Stimulated activated CD8-positive, alpha-beta memory T cell treated with anti-CD3 and anti-CD28 coated beads, Interleukin-4, amount 100 ng/mL, for 1 hour (primary cell): ENCODE measurements around the gene SHISA4.

Experiments
- DNase-seq, 2 donors: peaks; one replicate each; pipeline ENCODE4 v3.0.0-alpha.2; 2020; ENCODE audit warnings: low read depth in 2 of 2, low spot score in 1 of 2

Gene SHISA4

GRCh38 chr1:201880928-201881571 is 7.6 kb upstream of the SHISA4 start:
- DNase-seq = no peak

- no peak for DNase-seq
Observed at GRCh38 chr1:201881617-201882016, 7.1 kb upstream of the SHISA4 start.

GRCh38 chr1:201882665-201883132 is 6.0 kb upstream of the SHISA4 start:
- no peak for DNase-seq

GRCh38 chr1:201883266-201883665 is 5.4 kb upstream of the SHISA4 start:
- DNase-seq = no peak

- no peak for DNase-seq
Observed at GRCh38 chr1:201883786-201884185, 4.9 kb upstream of the SHISA4 start.

- no peak for DNase-seq
Observed at GRCh38 chr1:201884425-201884824, 4.3 kb upstream of the SHISA4 start.

GRCh38 chr1:201885531-201886075 is 3.1 kb upstream of the SHISA4 start:
- no peak for DNase-seq

GRCh38 chr1:201886103-201886885 is 2.4 kb upstream of the SHISA4 start:
- DNase-seq = no peak

- no peak for DNase-seq
Observed at GRCh38 chr1:201887116-201887866, 1.4 kb upstream of the SHISA4 start.

- no peak for DNase-seq
Observed at GRCh38 chr1:201889090-201889968, 631 bp downstream of the SHISA4 start.

- DNase-seq = no peak
Observed at GRCh38 chr1:201890223-201890622, 1.5 kb downstream of the SHISA4 start.

GRCh38 chr1:201890806-201891450 is 2.2 kb downstream of the SHISA4 start:
- DNase-seq = no peak

- DNase-seq = no peak
Observed at GRCh38 chr1:201891451-201892045, 2.9 kb downstream of the SHISA4 start.

- DNase-seq = no peak
Observed at GRCh38 chr1:201892211-201892610, 3.5 kb downstream of the SHISA4 start.

GRCh38 chr1:201893431-201893830 is 4.7 kb downstream of the SHISA4 start:
- DNase-seq = no peak

GRCh38 chr1:201894343-201895119 is 5.8 kb downstream of the SHISA4 start:
- no peak for DNase-seq

GRCh38 chr1:201895120-201895665 is 6.5 kb downstream of the SHISA4 start:
- DNase-seq = no peak

- peak; percentile 58 to 59 for DNase-seq
Observed at GRCh38 chr1:201895913-201896807, 7.5 kb downstream of the SHISA4 start.
